Suprapubic skin (tissue), 4 donors: ENCODE data around the gene NPHP4.

Experiments
- CTCF ChIP-seq, 2 donors: fragments of 200-600 bp in 1 of 2; fragments of 450-650 bp in 1 of 2; sonication (generic) in 1 of 2; IDR thresholded peaks; one replicate each; pipeline ENCODE4 v1.5.1; 2016 to 2019; ENCODE audit warnings: antibody characterized with exemption in 2 of 2, mild to moderate bottlenecking in 1 of 2, moderate library complexity in 1 of 2
- EP300 ChIP-seq: sonication (generic); formaldehyde crosslinking; IDR thresholded peaks from one replicate; pipeline ENCODE4 v1.6.1; 2017; ENCODE audit warnings: antibody characterized with exemption
- POLR2A ChIP-seq, 2 donors: fragments of 450-650 bp; IDR thresholded peaks; one replicate each; pipeline ENCODE4 v1.6.1; 2017; ENCODE audit warnings: antibody characterized with exemption in 2 of 2, mild to moderate bottlenecking in 2 of 2, moderate library complexity in 2 of 2
- POLR2AphosphoS5 ChIP-seq, 3 donors: sonication (generic); formaldehyde crosslinking; IDR thresholded peaks; one replicate each; pipeline ENCODE4 v1.6.1; 2017; ENCODE audit warnings: antibody characterized with exemption in 3 of 3

GRCh38 chr1:6023346-6023745 is 31.1 kb upstream of the NPHP4 start:
- TF ChIP-seq CTCF (IDR thresholded peaks at IDR 0.05) (no peak), POLR2AphosphoS5 (IDR thresholded peaks at IDR 0.05) (no peak), EP300 (no peak), POLR2A (IDR thresholded peaks at IDR 0.05) (no peak)
